Measurements from ENCODE around the gene SNAPC4.

Gene SNAPC4

GRCh38 chr9:136381966-136382513, 17.9 kb downstream of the SNAPC4 start:
- H3K4me3 ChIP-seq (ENCODE audit: control insufficient read depth, low read depth, low read length), result no peak overlapping the region
- no peak for DNase-seq (ENCODE audit: low read depth)
- TF ChIP-seq CTCF (conservative IDR thresholded peaks at IDR 0.05; ENCODE audit: control insufficient read depth, insufficient read depth, low read depth, low read length), result no peak

GRCh38 chr9:136381311-136381710, 18.7 kb downstream of the SNAPC4 start:
- no peak overlapping the region for H3K4me3 ChIP-seq (ENCODE audit: control insufficient read depth, low read depth, low read length)
- TF ChIP-seq CTCF (conservative IDR thresholded peaks at IDR 0.05; ENCODE audit: control insufficient read depth, insufficient read depth, low read depth, low read length), result no peak
- DNase-seq (ENCODE audit: low read depth), result no peak

GRCh38 chr9:136380381-136380780, 19.6 kb downstream of the SNAPC4 start:
- no peak for DNase-seq (ENCODE audit: low read depth)
- TF ChIP-seq CTCF (conservative IDR thresholded peaks at IDR 0.05; ENCODE audit: control insufficient read depth, insufficient read depth, low read depth, low read length), result no peak
- no peak overlapping the region for H3K4me3 ChIP-seq (ENCODE audit: control insufficient read depth, low read depth, low read length)

- no peak for TF ChIP-seq CTCF (conservative IDR thresholded peaks at IDR 0.05; ENCODE audit: control insufficient read depth, insufficient read depth, low read depth, low read length)
- DNase-seq (ENCODE audit: low read depth), result no peak
- no peak overlapping the region for H3K4me3 ChIP-seq (ENCODE audit: control insufficient read depth, low read depth, low read length)
Measured at GRCh38 chr9:136379891-136380290, 20.1 kb downstream of the SNAPC4 start.

GRCh38 chr9:136379401-136379800, 20.6 kb downstream of the SNAPC4 start:
- TF ChIP-seq CTCF (conservative IDR thresholded peaks at IDR 0.05; ENCODE audit: control insufficient read depth, insufficient read depth, low read depth, low read length), result no peak
- H3K4me3 ChIP-seq (ENCODE audit: control insufficient read depth, low read depth, low read length), result no peak overlapping the region
- no peak for DNase-seq (ENCODE audit: low read depth)

GRCh38 chr9:136379003-136379287, 21.0 kb downstream of the SNAPC4 start:
- no peak overlapping the region for H3K4me3 ChIP-seq (ENCODE audit: control insufficient read depth, low read depth, low read length)
- DNase-seq (ENCODE audit: low read depth), result no peak
- no peak for TF ChIP-seq CTCF (conservative IDR thresholded peaks at IDR 0.05; ENCODE audit: control insufficient read depth, insufficient read depth, low read depth, low read length)

Measured in fibroblast of mammary gland (primary cell).